Neural crest cell (in vitro differentiated cells): ENCODE measurements around the gene POR. TPM values are rescaled to one million over a fixed set of nuclear protein-coding genes. Genes with fewer than 3 reads are reported as not detected.

Source experiments
- DNase-seq: peaks from one replicate; pipeline ENCODE4 v3.0.0; 2021; ENCODE audit warnings: low read depth, mixed read lengths, low spot score
- H3K27ac Mint-ChIP-seq: one replicate; pipeline ENCODE4 v1.8.0; 2021; ENCODE audit warnings: mild to moderate bottlenecking, mixed read lengths; ENCODE audit not compliant: unreplicated experiment
- H3K27me3 Mint-ChIP-seq: 2 replicates; pipeline ENCODE4 v1.8.0; 2021; ENCODE audit warnings: low read depth, mild to moderate bottlenecking, mixed read lengths
- H3K36me3 Mint-ChIP-seq: 2 replicates; pipeline ENCODE4 v1.8.0; 2021; ENCODE audit warnings: low read depth, mild to moderate bottlenecking, mixed read lengths
- H3K4me1 Mint-ChIP-seq: 2 replicates; pipeline ENCODE4 v1.8.0; 2021; ENCODE audit warnings: mixed read lengths
- H3K4me3 Mint-ChIP-seq: one replicate; pipeline ENCODE4 v1.8.0; 2021; ENCODE audit warnings: mild to moderate bottlenecking, mixed read lengths
- H3K9me3 Mint-ChIP-seq: 2 replicates; pipeline ENCODE4 v1.8.0; 2021; ENCODE audit warnings: mixed read lengths
- CTCF ChIP-seq: fragments of 200-600 bp; sonication (generic); conservative IDR thresholded peaks from 2 replicates; pipeline ENCODE4 v1.5.0; 2021; ENCODE audit warnings: antibody characterized with exemption, mild to moderate bottlenecking
- total RNA-seq: library from RNA; stranded (reverse); gene quantifications from 2 replicates; pipeline ENCODE4 v1.2.1, GENCODE V29; 2021

Gene POR
- total RNA-seq, 1 donor from 2014 or later: 126 TPM

DNA sequence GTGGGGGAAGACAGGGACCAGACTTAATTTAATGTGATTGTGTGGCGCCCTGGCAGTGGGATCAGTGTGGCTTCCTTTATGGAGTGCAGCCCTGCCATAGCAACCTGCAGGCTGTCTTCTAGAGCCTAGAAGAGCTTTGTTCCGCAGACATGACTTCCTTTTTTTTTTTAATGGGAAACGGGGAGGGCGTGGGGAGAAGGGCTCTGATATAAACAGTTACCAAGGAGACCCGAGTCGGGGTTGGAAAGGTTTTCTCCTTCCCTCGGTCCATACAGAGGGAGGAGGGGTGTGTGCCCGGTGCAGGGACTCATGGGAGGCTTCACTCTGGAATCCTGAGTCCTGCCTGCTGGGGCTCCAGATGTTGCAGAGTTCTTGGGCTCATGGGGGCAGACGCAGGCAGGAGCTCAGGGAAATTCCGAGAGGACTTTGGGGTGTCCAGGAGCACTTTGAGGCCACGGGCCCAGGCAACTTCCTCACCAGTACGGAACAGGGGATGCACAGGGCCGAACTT lies 52.6 kb downstream of the POR start:
- TF ChIP-seq CTCF: no peak

DNA sequence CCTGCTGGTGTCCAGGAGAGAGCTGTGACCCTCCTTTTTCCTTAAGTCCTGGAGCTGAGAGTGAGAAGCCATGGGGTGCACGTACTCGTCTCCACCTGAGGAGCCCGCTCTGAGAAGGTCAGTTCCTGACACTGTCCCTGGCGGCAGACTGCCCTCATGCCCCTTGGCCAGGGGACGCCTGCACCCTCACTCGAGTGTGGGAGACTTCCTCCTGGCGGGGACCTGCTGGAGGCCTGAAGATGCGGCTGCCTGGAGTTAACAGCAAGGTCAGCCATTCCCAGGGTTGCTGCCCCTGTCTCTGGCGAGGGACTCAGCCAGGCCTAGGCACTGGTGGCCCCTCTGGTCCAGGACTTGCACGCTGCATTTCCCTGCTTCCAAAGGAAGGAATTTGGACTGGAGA lies 53.1 kb downstream of the POR start:
- no peak for DNase-seq
- Mint-ChIP-seq H3K36me3 (peaks cover 4% of the 10 kb centered on the region), H3K27ac (no peak overlapping the region), H3K9me3 (no peaks in the 10 kb centered on the region), H3K4me1 (peaks cover 77% of the 10 kb centered on the region), H3K27me3 (no peaks in the 10 kb centered on the region), H3K4me3 (no peak overlapping the region)
- TF ChIP-seq CTCF: no peak

More for the DNA sequence above, 52.6 kb downstream of the POR start:
- Mint-ChIP-seq H3K9me3 (no peaks in the 10 kb centered on the region), H3K4me1 (peaks cover 82% of the 10 kb centered on the region), H3K36me3 (peaks cover 4% of the 10 kb centered on the region), H3K27me3 (no peaks in the 10 kb centered on the region), H3K27ac (peak overlapping the region; percentile 95), H3K4me3 (peak overlapping the region; percentile 79)
- DNase-seq: no peak

- DNase-seq: no peak
- no peak overlapping the region for H3K27ac Mint-ChIP-seq
- H3K4me3 Mint-ChIP-seq: no peak overlapping the region
- TF ChIP-seq CTCF: no peak
- H3K9me3 Mint-ChIP-seq: no peaks in the 10 kb centered on the region
- H3K27me3 Mint-ChIP-seq: no peaks in the 10 kb centered on the region
- H3K4me1 Mint-ChIP-seq: peaks cover 71% of the 10 kb centered on the region
- H3K36me3 Mint-ChIP-seq: peaks cover 4% of the 10 kb centered on the region
Measured at GRCh38 chr7:75968561-75969001, 53.6 kb downstream of the POR start.

GRCh38 chr7:75969182-75969581 lies 54.2 kb downstream of the POR start:
- peak overlapping the region; percentile 41 for H3K4me3 Mint-ChIP-seq
- peak overlapping the region; percentile 28 for H3K27ac Mint-ChIP-seq
- H3K4me1 Mint-ChIP-seq: peaks cover 73% of the 10 kb centered on the region
- peaks cover 10% of the 10 kb centered on the region for H3K36me3 Mint-ChIP-seq
- H3K9me3 Mint-ChIP-seq: no peaks in the 10 kb centered on the region
- H3K27me3 Mint-ChIP-seq: no peaks in the 10 kb centered on the region
- DNase-seq: no peak
- no peak for TF ChIP-seq CTCF

GRCh38 chr7:75969704-75970498 lies 54.9 kb downstream of the POR start:
- Mint-ChIP-seq H3K27ac (peak overlapping the region; percentile 28), H3K27me3 (no peaks in the 10 kb centered on the region), H3K9me3 (no peaks in the 10 kb centered on the region), H3K36me3 (peaks cover 12% of the 10 kb centered on the region), H3K4me1 (peaks cover 70% of the 10 kb centered on the region), H3K4me3 (no peak overlapping the region)
- TF ChIP-seq CTCF: no peak
- DNase-seq: no peak
